HCT116 (cell line): ENCODE results near the gene TCF7. TPM values are rescaled to one million over a fixed set of nuclear protein-coding genes. Genes with fewer than 3 reads are reported as not detected.

ENCODE experiments used
- ATAC-seq: fragments of 200-7000 bp; cut with Tn5 transposase; 2 replicates; pipeline ENCODE4 v1.9.1; 2020; ENCODE audit warnings: mild to moderate bottlenecking, moderate library complexity
- BruUV-seq: library from RNA; stranded (reverse); fragments of 400-500 nt; replicated peaks from 2 replicates; lab custom pipeline; 2021; lab: Mats Ljungman, UMichigan
- CTCF ChIA-PET: fragments of 300-600 bp; sonication (Branson Sonifier 250); formaldehyde crosslinking; loops from one replicate; lab custom pipeline; 2021; ENCODE audit warnings: antibody characterized with exemption; lab: Charles Lee
- POLR2A ChIA-PET: fragments of 300-600, 350-600 bp; sonication (Branson Sonifier 250); formaldehyde crosslinking; loops from one replicate; lab custom pipeline; 2021; ENCODE audit warnings: antibody characterized with exemption; lab: Charles Lee
- RAD21 ChIA-PET, 2 experiments: fragments of 300-600 bp; sonication (Branson Sonifier 250); formaldehyde crosslinking; loops; one replicate each; lab custom pipeline; 2023; ENCODE audit warnings: low total read pairs in 2 of 2; ENCODE audit not compliant: uncharacterized antibody in 2 of 2, unreplicated experiment in 2 of 2, low non-redundant PET in 1 of 2; lab: Charles Lee
- DNase-seq: peaks from one replicate; pipeline ENCODE4 v3.0.0-alpha.2; 2010; ENCODE audit warnings: low read depth, low spot score
- H2AFZ ChIP-seq: fragments of 200-600 bp; shearing (Covaris generic), sonication (generic); 2 replicates; pipeline ENCODE4 v1.6.1; 2017; ENCODE audit warnings: low read depth, mixed run types, mixed read lengths, antibody characterized with exemption, low read length; ENCODE audit not compliant: poor library complexity, severe bottlenecking
- H3K27ac ChIP-seq: 2 replicates; pipeline ENCODE4 v1.5.1; 2012; ENCODE audit warnings: low read depth, low read length
- H3K27me3 ChIP-seq: fragments of 200-600 bp; sonication (generic); 2 replicates; pipeline ENCODE4 v1.6.1; 2016; ENCODE audit warnings: mixed run types, low read length, mixed read lengths; ENCODE audit not compliant: insufficient read depth
- H3K36me3 ChIP-seq, 2 experiments: fragments of 200-500 bp in 1 of 2; fragments of 200-600 bp in 1 of 2; sonication (Bioruptor generic) in 1 of 2; sonication (generic) in 1 of 2; 2 replicates each; pipeline versions ENCODE4 v1.5.1 to v1.6.1; 2014 to 2016; ENCODE audit warnings: low read length in 2 of 2, inconsistent platforms in 1 of 2, mixed read lengths in 1 of 2, mixed run types in 1 of 2; ENCODE audit not compliant: insufficient read depth in 2 of 2, control insufficient read depth in 1 of 2
- H3K4me1 ChIP-seq, 2 experiments: fragments of 200-600 bp in 1 of 2; sonication (generic) in 1 of 2; 2 replicates each; pipeline versions ENCODE4 v1.5.1 to v1.6.1; 2012 to 2017; ENCODE audit warnings: low read length in 2 of 2, inconsistent platforms in 1 of 2, mild to moderate bottlenecking in 1 of 2, mixed read lengths in 1 of 2, mixed run types in 1 of 2, moderate library complexity in 1 of 2; ENCODE audit not compliant: insufficient read depth in 2 of 2, control insufficient read depth in 1 of 2
- H3K4me2 ChIP-seq: fragments of 200-600 bp; sonication (generic); 2 replicates; pipeline ENCODE4 v1.6.1; 2017; ENCODE audit warnings: mixed run types, low read length, mixed read lengths
- H3K4me3 ChIP-seq, 2 experiments: fragments of 200-600 bp in 1 of 2; sonication (generic) in 1 of 2; replicated peaks in 1 of 2; 2 replicates each; pipeline ENCODE4 v1.5.1; 2011 to 2016; ENCODE audit warnings: low read length in 2 of 2, control low read depth in 1 of 2, low read depth in 1 of 2, mild to moderate bottlenecking in 1 of 2, mixed read lengths in 1 of 2, mixed run types in 1 of 2
- H3K79me2 ChIP-seq: fragments of 200-600 bp; sonication (generic); 2 replicates; pipeline ENCODE4 v1.6.1; 2017; ENCODE audit warnings: mild to moderate bottlenecking, mixed run types, low read length, moderate library complexity, mixed read lengths; ENCODE audit not compliant: insufficient read depth
- H3K9ac ChIP-seq: fragments of 200-600 bp; sonication (generic); 2 replicates; pipeline ENCODE4 v1.6.1; 2016; ENCODE audit warnings: low read length, mixed read lengths
- H3K9me2 ChIP-seq: fragments of 200-600 bp; sonication (generic), shearing (Covaris generic); 2 replicates; pipeline ENCODE4 v1.6.1; 2017; ENCODE audit warnings: mixed run types, mild to moderate bottlenecking, moderate library complexity; ENCODE audit not compliant: insufficient read depth
- H3K9me3 ChIP-seq, 2 experiments: fragments of 200-500 bp in 1 of 2; fragments of 200-600 bp in 1 of 2; sonication (Bioruptor generic) in 1 of 2; sonication (generic) in 1 of 2; 2 replicates each; pipeline ENCODE4 v1.6.1; 2014 to 2017; ENCODE audit warnings: low read length in 2 of 2, mixed read lengths in 2 of 2, inconsistent platforms in 1 of 2, low read depth in 1 of 2, mild to moderate bottlenecking in 1 of 2, mixed run types in 1 of 2, moderate library complexity in 1 of 2; ENCODE audit not compliant: control insufficient read depth in 1 of 2, insufficient read depth in 1 of 2
- H4K20me1 ChIP-seq: fragments of 200-600 bp; sonication (generic), shearing (Covaris generic); 2 replicates; pipeline ENCODE4 v1.6.1; 2017; ENCODE audit warnings: mixed run types, mild to moderate bottlenecking, moderate library complexity; ENCODE audit not compliant: insufficient read depth
- CBX3 ChIP-seq: IDR thresholded peaks from 2 replicates; pipeline ENCODE4 v1.6.1; 2012; ENCODE audit warnings: low read depth
- ELF1 ChIP-seq: IDR thresholded peaks from 2 replicates; pipeline ENCODE4 v1.6.1; 2012; ENCODE audit warnings: low read depth, borderline replicate concordance
- EZH2phosphoT487 ChIP-seq: fragments of 200-600 bp; IDR thresholded peaks from 2 replicates; pipeline ENCODE4 v1.6.1; 2018; ENCODE audit warnings: antibody characterized with exemption, borderline replicate concordance
- POLR2A ChIP-seq: IDR thresholded peaks from 2 replicates; pipeline ENCODE4 v1.7.0; 2011; ENCODE audit warnings: borderline replicate concordance; ENCODE audit not compliant: insufficient read depth, insufficient read length; ENCODE audit errors: extremely low read depth
- POLR2AphosphoS5 ChIP-seq: IDR thresholded peaks from 2 replicates; pipeline ENCODE4 v1.6.1; 2011; ENCODE audit warnings: mild to moderate bottlenecking, low read depth, low read length, moderate library complexity
- RAD21 ChIP-seq: IDR thresholded peaks from 2 replicates; pipeline ENCODE4 v1.6.1; 2012; ENCODE audit warnings: low read depth, mild to moderate bottlenecking
- SRF ChIP-seq: IDR thresholded peaks from 2 replicates; pipeline ENCODE4 v1.6.1; 2012; ENCODE audit warnings: low read depth
- YY1 ChIP-seq: IDR thresholded peaks from 2 replicates; pipeline ENCODE4 v1.6.1; 2011; ENCODE audit warnings: low read length, low read depth, moderate library complexity, mild to moderate bottlenecking; ENCODE audit not compliant: insufficient replicate concordance; ENCODE audit errors: extremely low read depth
- intact Hi-C: fragments of 100-400 bp; cut with micrococcal nuclease; formaldehyde crosslinking; loops from 2 replicates; pipeline ENCODE4 v1.10.0; 2022
- total RNA-seq: library from RNA; stranded (reverse); gene quantifications from one replicate; pipeline ENCODE4 v1.2.1, GENCODE V29; 2021; ENCODE audit not compliant: unreplicated experiment
- TF ChIP-seq, protein P1 (sequence below): IDR thresholded peaks from 2 replicates; pipeline ENCODE4 v1.6.1; 2012; ENCODE audit warnings: low read depth
- TF ChIP-seq, protein P2 (sequence below): IDR thresholded peaks from 2 replicates; pipeline ENCODE4 v1.6.1; 2012
- TF ChIP-seq, protein P3 (sequence below): IDR thresholded peaks from 2 replicates; pipeline ENCODE4 v1.6.1; 2012

Gene TCF7
- total RNA-seq, 1 experiment from 2014 or later: 17.8 TPM

DNA sequence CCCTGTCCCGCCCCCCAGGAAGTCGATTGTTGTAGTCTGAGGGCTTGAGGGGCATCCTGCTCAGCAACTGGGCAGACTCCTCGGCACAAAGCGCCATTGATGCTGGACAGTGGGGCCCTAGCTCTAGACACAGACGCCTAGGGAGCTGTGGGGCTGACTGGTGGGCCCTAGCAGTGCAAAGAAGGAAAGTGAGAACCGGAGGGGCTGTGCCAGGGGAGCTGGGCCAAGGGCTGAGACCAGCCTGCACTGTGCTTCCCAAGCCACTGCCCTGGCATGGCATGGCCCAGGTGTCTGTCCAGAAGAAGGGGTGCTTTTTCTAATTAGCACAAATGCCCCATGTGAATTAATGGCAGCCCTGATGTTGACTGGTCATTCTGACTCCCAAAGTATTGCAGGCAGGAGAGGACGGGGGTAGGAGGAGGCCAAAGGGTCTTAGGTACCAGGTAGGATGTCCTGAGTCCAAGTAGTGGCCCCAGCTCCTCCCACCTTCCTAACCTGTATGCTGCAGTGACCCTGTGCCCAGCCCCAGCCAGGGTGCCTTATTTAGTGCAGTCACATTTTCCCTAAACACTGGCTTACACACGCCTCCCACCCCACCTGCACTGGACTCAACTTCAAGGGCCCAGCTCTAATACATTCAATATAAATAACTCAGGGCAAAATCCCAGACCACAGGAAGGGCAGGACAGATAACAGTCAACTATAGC is 15.9 kb downstream of the TCF7 start:
- Histone ChIP-seq H3K4me2 (no peak overlapping the region), H3K36me3 (peaks cover 0 to 4% of the 10 kb centered on the region in 2 experiments; a peak in 1 of 4 replicates), H4K20me1 (no peaks in the 10 kb centered on the region), H3K4me1 (peaks cover 10 to 16% of the 10 kb centered on the region in 2 experiments), H3K27ac (no peak overlapping the region), H3K9me2 (no peaks in the 10 kb centered on the region), H3K79me2 (0 out of 2 replicates have a peak, but pooled peaks cover 5% of the 10 kb centered on the region), H3K9me3 (no peaks in the 10 kb centered on the region), H2AFZ (no peak overlapping the region), H3K27me3 (no peaks in the 10 kb centered on the region), H3K4me3 (no peak overlapping the region), H3K9ac (no peak overlapping the region)
- ChIA-PET POLR2A (no interaction called here), RAD21 (no interaction called here), CTCF (interaction anchor here (1.6 kb wide), 1 partner anchor 10 kb away, joined by 4 read pairs; no protein-coding TSS in a partner anchor)
- DNase-seq: no peak
- ATAC-seq: no peak
- TF ChIP-seq EZH2phosphoT487: no peak
- TF ChIP-seq, protein P1, sequence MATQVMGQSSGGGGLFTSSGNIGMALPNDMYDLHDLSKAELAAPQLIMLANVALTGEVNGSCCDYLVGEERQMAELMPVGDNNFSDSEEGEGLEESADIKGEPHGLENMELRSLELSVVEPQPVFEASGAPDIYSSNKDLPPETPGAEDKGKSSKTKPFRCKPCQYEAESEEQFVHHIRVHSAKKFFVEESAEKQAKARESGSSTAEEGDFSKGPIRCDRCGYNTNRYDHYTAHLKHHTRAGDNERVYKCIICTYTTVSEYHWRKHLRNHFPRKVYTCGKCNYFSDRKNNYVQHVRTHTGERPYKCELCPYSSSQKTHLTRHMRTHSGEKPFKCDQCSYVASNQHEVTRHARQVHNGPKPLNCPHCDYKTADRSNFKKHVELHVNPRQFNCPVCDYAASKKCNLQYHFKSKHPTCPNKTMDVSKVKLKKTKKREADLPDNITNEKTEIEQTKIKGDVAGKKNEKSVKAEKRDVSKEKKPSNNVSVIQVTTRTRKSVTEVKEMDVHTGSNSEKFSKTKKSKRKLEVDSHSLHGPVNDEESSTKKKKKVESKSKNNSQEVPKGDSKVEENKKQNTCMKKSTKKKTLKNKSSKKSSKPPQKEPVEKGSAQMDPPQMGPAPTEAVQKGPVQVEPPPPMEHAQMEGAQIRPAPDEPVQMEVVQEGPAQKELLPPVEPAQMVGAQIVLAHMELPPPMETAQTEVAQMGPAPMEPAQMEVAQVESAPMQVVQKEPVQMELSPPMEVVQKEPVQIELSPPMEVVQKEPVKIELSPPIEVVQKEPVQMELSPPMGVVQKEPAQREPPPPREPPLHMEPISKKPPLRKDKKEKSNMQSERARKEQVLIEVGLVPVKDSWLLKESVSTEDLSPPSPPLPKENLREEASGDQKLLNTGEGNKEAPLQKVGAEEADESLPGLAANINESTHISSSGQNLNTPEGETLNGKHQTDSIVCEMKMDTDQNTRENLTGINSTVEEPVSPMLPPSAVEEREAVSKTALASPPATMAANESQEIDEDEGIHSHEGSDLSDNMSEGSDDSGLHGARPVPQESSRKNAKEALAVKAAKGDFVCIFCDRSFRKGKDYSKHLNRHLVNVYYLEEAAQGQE: no peak
- no peak for TF ChIP-seq POLR2A
- no peak for TF ChIP-seq RAD21
- BruUV-seq: no TSS peak
- intact Hi-C loops: no loop called here

DNA sequence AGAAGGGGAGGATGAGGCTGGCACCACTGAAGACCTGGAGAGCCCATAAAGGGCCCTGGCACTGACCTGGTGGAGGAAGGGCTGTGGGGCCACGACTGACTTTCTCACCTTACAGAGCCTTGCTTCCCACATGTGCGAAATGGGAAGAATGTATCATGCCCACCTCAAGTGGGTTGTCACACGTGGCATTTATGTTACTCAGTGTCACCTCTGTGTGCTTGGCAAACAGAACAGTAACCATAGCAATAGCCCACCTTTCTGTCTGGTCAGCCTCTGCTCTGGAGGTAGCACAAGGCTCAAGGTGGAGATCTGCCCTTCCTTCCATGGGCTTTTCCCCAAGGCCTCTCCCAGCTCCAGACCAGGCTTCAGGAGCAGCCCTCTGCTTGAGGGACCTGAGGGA is 16.7 kb downstream of the TCF7 start:
- BruUV-seq: no TSS peak
- no peak for TF ChIP-seq POLR2A
- TF ChIP-seq YY1: no peak
- TF ChIP-seq, protein P2, sequence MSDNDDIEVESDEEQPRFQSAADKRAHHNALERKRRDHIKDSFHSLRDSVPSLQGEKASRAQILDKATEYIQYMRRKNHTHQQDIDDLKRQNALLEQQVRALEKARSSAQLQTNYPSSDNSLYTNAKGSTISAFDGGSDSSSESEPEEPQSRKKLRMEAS: no peak
- TF ChIP-seq, protein P1: no peak
- no peak for TF ChIP-seq SRF
- no peak for TF ChIP-seq POLR2AphosphoS5
- no peak for TF ChIP-seq CBX3
- no peak for TF ChIP-seq ELF1
- TF ChIP-seq, protein P3, sequence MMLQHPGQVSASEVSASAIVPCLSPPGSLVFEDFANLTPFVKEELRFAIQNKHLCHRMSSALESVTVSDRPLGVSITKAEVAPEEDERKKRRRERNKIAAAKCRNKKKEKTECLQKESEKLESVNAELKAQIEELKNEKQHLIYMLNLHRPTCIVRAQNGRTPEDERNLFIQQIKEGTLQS: no peak
- no peak for TF ChIP-seq RAD21

More for the DNA sequence above, 16.7 kb downstream of the TCF7 start:
- no peak for DNase-seq
- Histone ChIP-seq H3K27ac (no peak overlapping the region), H3K4me3 (no peak overlapping the region), H3K4me2 (no peak overlapping the region), H3K9ac (no peak overlapping the region), H3K36me3 (peaks cover 0 to 8% of the 10 kb centered on the region in 2 experiments; a peak in 2 of 4 replicates), H3K79me2 (0 out of 2 replicates have a peak, but pooled peaks cover 5% of the 10 kb centered on the region), H4K20me1 (no peaks in the 10 kb centered on the region), H3K9me3 (no peaks in the 10 kb centered on the region), H3K27me3 (no peaks in the 10 kb centered on the region), H2AFZ (no peak overlapping the region), H3K4me1 (peaks cover 2 to 8% of the 10 kb centered on the region in 2 experiments; a peak in 3 of 4 replicates), H3K9me2 (no peaks in the 10 kb centered on the region)
- intact Hi-C loops: no loop called here
- CTCF ChIA-PET: no interaction called here
- no peak for ATAC-seq
- RAD21 ChIA-PET: no interaction called here
- POLR2A ChIA-PET: no interaction called here
